Prostate gland (tissue), 2 donors: Measurements from ENCODE around the gene EFCAB8.

Experiments used
- POLR2A ChIP-seq: fragments of 450-650 bp; IDR thresholded peaks from one replicate; pipeline ENCODE4 v1.6.1; 2016; ENCODE audit warnings: antibody characterized with exemption, mild to moderate bottlenecking
- POLR2AphosphoS5 ChIP-seq: sonication (generic); formaldehyde crosslinking; IDR thresholded peaks from one replicate; pipeline ENCODE4 v1.6.1; 2017; ENCODE audit warnings: antibody characterized with exemption
- TF ChIP-seq, protein P1 (sequence below), 4 experiments: fragments of 200-600 bp in 2 of 4; fragments of 450-650 bp in 2 of 4; sonication (generic) in 2 of 4; IDR thresholded peaks; 1 replicate in 3 of 4; 2 replicates in 1 of 4; pipeline ENCODE4 v1.5.1; 2016 to 2019; ENCODE audit warnings: antibody characterized with exemption in 4 of 4, mild to moderate bottlenecking in 2 of 4, moderate library complexity in 2 of 4

DNA sequence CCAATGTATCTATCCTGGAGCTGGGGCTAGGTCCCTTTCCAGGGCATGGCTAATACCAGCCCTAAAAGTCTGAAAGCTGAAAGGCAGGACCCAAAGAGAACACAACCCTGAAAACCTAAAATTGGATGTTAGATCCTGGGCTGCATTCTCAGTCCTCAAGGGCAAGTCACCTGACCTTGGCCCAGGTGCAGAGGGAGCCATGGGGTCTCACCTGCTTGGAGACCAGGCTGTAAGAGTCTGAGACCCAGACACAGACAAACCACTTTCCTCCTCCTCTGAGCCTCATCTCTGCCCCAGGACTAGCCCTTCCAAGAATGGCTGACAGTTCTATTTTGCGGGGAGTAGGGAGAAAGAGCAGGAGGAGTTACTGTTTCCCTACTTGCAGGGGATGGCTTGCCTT lies 60.0 kb downstream of the EFCAB8 start:
- TF ChIP-seq, protein P1, sequence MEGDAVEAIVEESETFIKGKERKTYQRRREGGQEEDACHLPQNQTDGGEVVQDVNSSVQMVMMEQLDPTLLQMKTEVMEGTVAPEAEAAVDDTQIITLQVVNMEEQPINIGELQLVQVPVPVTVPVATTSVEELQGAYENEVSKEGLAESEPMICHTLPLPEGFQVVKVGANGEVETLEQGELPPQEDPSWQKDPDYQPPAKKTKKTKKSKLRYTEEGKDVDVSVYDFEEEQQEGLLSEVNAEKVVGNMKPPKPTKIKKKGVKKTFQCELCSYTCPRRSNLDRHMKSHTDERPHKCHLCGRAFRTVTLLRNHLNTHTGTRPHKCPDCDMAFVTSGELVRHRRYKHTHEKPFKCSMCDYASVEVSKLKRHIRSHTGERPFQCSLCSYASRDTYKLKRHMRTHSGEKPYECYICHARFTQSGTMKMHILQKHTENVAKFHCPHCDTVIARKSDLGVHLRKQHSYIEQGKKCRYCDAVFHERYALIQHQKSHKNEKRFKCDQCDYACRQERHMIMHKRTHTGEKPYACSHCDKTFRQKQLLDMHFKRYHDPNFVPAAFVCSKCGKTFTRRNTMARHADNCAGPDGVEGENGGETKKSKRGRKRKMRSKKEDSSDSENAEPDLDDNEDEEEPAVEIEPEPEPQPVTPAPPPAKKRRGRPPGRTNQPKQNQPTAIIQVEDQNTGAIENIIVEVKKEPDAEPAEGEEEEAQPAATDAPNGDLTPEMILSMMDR (IDR thresholded peaks at IDR 0.05), result no peak
- TF ChIP-seq POLR2AphosphoS5 (no peak), POLR2A (no peak)
